ENCODE measurements around the gene STAC3.

STAC3 gene

GRCh38 chr12:57225680-57226210 is 25.2 kb downstream of the STAC3 start:
- no peak overlapping the region for H3K27ac ChIP-seq (ENCODE audit: low read length)
- H3K9me3 ChIP-seq (ENCODE audit: insufficient read depth, low read length) = no peaks in the 10 kb centered on the region
- H3K27me3 ChIP-seq (ENCODE audit: low read depth, low read length) = peaks cover 17% of the 10 kb centered on the region
- H3K36me3 ChIP-seq (replicated peaks; ENCODE audit: low read depth, low read length) = peaks cover 6% of the 10 kb centered on the region
- TF ChIP-seq, protein P1, sequence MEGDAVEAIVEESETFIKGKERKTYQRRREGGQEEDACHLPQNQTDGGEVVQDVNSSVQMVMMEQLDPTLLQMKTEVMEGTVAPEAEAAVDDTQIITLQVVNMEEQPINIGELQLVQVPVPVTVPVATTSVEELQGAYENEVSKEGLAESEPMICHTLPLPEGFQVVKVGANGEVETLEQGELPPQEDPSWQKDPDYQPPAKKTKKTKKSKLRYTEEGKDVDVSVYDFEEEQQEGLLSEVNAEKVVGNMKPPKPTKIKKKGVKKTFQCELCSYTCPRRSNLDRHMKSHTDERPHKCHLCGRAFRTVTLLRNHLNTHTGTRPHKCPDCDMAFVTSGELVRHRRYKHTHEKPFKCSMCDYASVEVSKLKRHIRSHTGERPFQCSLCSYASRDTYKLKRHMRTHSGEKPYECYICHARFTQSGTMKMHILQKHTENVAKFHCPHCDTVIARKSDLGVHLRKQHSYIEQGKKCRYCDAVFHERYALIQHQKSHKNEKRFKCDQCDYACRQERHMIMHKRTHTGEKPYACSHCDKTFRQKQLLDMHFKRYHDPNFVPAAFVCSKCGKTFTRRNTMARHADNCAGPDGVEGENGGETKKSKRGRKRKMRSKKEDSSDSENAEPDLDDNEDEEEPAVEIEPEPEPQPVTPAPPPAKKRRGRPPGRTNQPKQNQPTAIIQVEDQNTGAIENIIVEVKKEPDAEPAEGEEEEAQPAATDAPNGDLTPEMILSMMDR (IDR thresholded peaks at IDR 0.05; ENCODE audit: low read depth, low read length) = no peak
- no peak for TF ChIP-seq EZH2phosphoT487 (IDR thresholded peaks at IDR 0.05; ENCODE audit: low read depth)
- H2AFZ ChIP-seq (ENCODE audit: low read depth, low read length) = no peak overlapping the region
- H4K20me1 ChIP-seq (ENCODE audit: insufficient read depth, low read length) = peaks cover 5% of the 10 kb centered on the region
- H3K79me2 ChIP-seq (ENCODE audit: low read length) = peaks cover 13% of the 10 kb centered on the region
- peaks cover 17% of the 10 kb centered on the region for H3K4me1 ChIP-seq (ENCODE audit: low read length)
- no peak overlapping the region for H3K9ac ChIP-seq (ENCODE audit: low read length)
- no peak overlapping the region for H3K4me3 ChIP-seq (ENCODE audit: low read length)
- no peak overlapping the region for H3K4me2 ChIP-seq (ENCODE audit: low read length)

- Histone ChIP-seq H3K9me3 (ENCODE audit: insufficient read depth, low read length) (no peaks in the 10 kb centered on the region), H2AFZ (ENCODE audit: low read depth, low read length) (no peak overlapping the region), H3K27ac (ENCODE audit: low read length) (no peak overlapping the region), H3K36me3 (replicated peaks; ENCODE audit: low read depth, low read length) (no peaks in the 10 kb centered on the region), H3K79me2 (ENCODE audit: low read length) (peaks cover 7% of the 10 kb centered on the region), H3K27me3 (ENCODE audit: low read depth, low read length) (peaks cover 20% of the 10 kb centered on the region), H3K4me1 (ENCODE audit: low read length) (peaks cover 14% of the 10 kb centered on the region), H3K9ac (ENCODE audit: low read length) (no peak overlapping the region), H4K20me1 (ENCODE audit: insufficient read depth, low read length) (no peaks in the 10 kb centered on the region), H3K4me3 (ENCODE audit: low read length) (no peak overlapping the region), H3K4me2 (ENCODE audit: low read length) (no peak overlapping the region)
- TF ChIP-seq EZH2phosphoT487 (IDR thresholded peaks at IDR 0.05; ENCODE audit: low read depth) = no peak
- TF ChIP-seq, protein P1 (IDR thresholded peaks at IDR 0.05; ENCODE audit: low read depth, low read length) = no peak
Observed at GRCh38 chr12:57224973-57225679, 25.9 kb downstream of the STAC3 start.

DNA sequence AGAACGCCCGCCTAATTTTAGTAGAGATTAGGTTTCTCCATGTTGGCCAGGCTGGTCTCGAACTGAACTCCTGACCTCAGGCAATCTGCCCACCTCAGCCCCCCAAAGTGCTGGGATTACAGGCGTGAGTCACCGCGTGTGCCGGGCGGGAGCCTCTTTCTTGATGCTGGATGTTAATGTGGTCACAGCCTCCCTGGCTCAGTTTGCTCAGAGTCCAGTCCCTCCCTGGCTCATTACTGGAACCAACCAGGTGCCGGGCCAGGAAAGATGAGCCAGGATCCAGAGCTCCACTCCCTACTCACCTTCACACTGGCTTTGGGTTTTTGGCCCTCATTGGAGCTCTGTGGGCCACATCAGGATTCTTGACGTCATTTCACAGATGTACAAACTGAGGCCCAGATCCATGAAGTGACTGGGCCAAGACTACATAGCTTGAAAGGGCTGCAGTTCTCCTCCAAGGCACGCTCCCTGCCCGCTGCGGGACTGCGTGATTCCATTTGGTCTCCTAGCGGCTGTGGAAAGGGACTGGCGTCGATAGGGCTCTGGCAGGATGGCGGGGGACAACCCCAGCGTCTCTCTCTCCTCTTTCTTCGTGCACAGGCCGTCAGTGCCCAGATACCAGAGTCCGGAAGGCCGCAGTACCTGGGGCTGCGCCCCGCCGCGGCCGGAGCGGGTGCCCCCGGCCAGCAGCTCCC is 26.6 kb downstream of the STAC3 start:
- Histone ChIP-seq H3K79me2 (ENCODE audit: low read length) (no peaks in the 10 kb centered on the region), H3K27ac (ENCODE audit: low read length) (no peak overlapping the region), H3K36me3 (replicated peaks; ENCODE audit: low read depth, low read length) (no peaks in the 10 kb centered on the region), H4K20me1 (ENCODE audit: insufficient read depth, low read length) (no peaks in the 10 kb centered on the region), H3K4me1 (ENCODE audit: low read length) (peaks cover 14% of the 10 kb centered on the region), H3K27me3 (ENCODE audit: low read depth, low read length) (peaks cover 26% of the 10 kb centered on the region), H3K4me2 (ENCODE audit: low read length) (no peak overlapping the region), H3K9ac (ENCODE audit: low read length) (no peak overlapping the region), H3K9me3 (ENCODE audit: insufficient read depth, low read length) (no peaks in the 10 kb centered on the region), H2AFZ (ENCODE audit: low read depth, low read length) (no peak overlapping the region), H3K4me3 (ENCODE audit: low read length) (no peak overlapping the region)
- no peak for TF ChIP-seq EZH2phosphoT487 (IDR thresholded peaks at IDR 0.05; ENCODE audit: low read depth)
- TF ChIP-seq, protein P1 (IDR thresholded peaks at IDR 0.05; ENCODE audit: low read depth, low read length) = no peak
